Naive thymus-derived CD4-positive, alpha-beta T cell (primary cell): ENCODE results near the gene FOLH1. TPM values are rescaled to one million over a fixed set of nuclear protein-coding genes. Genes with fewer than 3 reads are reported as not detected.
"Not testable (repeated sequence)": the region's sequence is repeated elsewhere in the genome, so short reads cannot be mapped to it uniquely, and the experiment has no call there.

ENCODE experiments used
- ATAC-seq: fragments of 150-1000 bp; cut with Tn5 transposase; 2 replicates; pipeline ENCODE4 v1.10.0; 2021; ENCODE audit warnings: mild to moderate bottlenecking, moderate library complexity
- CTCF ChIA-PET: fragments of 350-600 bp; sonication (Branson Sonifier 250); formaldehyde crosslinking; loops from one replicate; lab custom pipeline; 2021; ENCODE audit warnings: antibody characterized with exemption; lab: Charles Lee
- POLR2A ChIA-PET: fragments of 350-600 bp; sonication (Branson Sonifier 250); formaldehyde crosslinking; loops from one replicate; lab custom pipeline; 2021; ENCODE audit warnings: antibody characterized with exemption, inconsistent platforms; lab: Charles Lee
- DNase-seq, 9 donors: peaks; one replicate each; pipeline versions ENCODE4 v3.0.0 to v3.0.0-alpha.2; 2020 to 2022; ENCODE audit warnings: mixed read lengths in 1 of 9
- H3K27ac ChIP-seq: one replicate; pipeline ENCODE4 v1.7.0; 2013; ENCODE audit warnings: mild to moderate bottlenecking, low read depth, low read length, moderate library complexity
- H3K27me3 ChIP-seq, 2 donors: one replicate each; pipeline ENCODE4 v1.7.0; 2013; ENCODE audit warnings: low read length in 2 of 2, mild to moderate bottlenecking in 2 of 2, moderate library complexity in 2 of 2; ENCODE audit not compliant: control insufficient read depth in 2 of 2, insufficient read depth in 2 of 2
- H3K36me3 ChIP-seq, 3 experiments: 1 replicate in 2 of 3; 2 replicates in 1 of 3; pipeline ENCODE4 v1.7.0; 2013; ENCODE audit warnings: low read length in 3 of 3, mild to moderate bottlenecking in 3 of 3, moderate library complexity in 1 of 3; ENCODE audit not compliant: insufficient read depth in 3 of 3, control insufficient read depth in 2 of 3
- H3K4me1 ChIP-seq, 2 donors: one replicate each; pipeline ENCODE4 v1.7.0; 2013; ENCODE audit warnings: low read length in 2 of 2, mild to moderate bottlenecking in 2 of 2, moderate library complexity in 1 of 2; ENCODE audit not compliant: control insufficient read depth in 2 of 2, insufficient read depth in 2 of 2
- H3K4me3 ChIP-seq: 2 replicates; pipeline ENCODE4 v1.7.0; 2013; ENCODE audit warnings: mild to moderate bottlenecking, low read length
- H3K9me3 ChIP-seq, 3 experiments: 1 replicate in 2 of 3; 2 replicates in 1 of 3; pipeline ENCODE4 v1.7.0; 2013; ENCODE audit warnings: low read length in 3 of 3; ENCODE audit not compliant: control insufficient read depth in 2 of 3
- H3K27ac Mint-ChIP-seq, 9 donors: one replicate each; pipeline ENCODE4 v1.8.0; 2020 to 2022; ENCODE audit warnings: mixed read lengths in 9 of 9, mild to moderate bottlenecking in 8 of 9, moderate library complexity in 5 of 9, inconsistent platforms in 2 of 9
- H3K27me3 Mint-ChIP-seq, 5 donors: one replicate each; pipeline ENCODE4 v1.8.0; 2021 to 2022; ENCODE audit warnings: mixed read lengths in 5 of 5, mild to moderate bottlenecking in 1 of 5
- H3K36me3 Mint-ChIP-seq, 5 donors: one replicate each; pipeline ENCODE4 v1.8.0; 2020 to 2022; ENCODE audit warnings: mixed read lengths in 5 of 5, mild to moderate bottlenecking in 3 of 5, inconsistent platforms in 1 of 5
- H3K4me1 Mint-ChIP-seq, 7 donors: one replicate each; pipeline ENCODE4 v1.8.0; 2020 to 2022; ENCODE audit warnings: mixed read lengths in 7 of 7, mild to moderate bottlenecking in 3 of 7, inconsistent platforms in 1 of 7
- H3K4me3 Mint-ChIP-seq, 10 donors: one replicate each; pipeline ENCODE4 v1.8.0; 2020 to 2022; ENCODE audit warnings: mild to moderate bottlenecking in 10 of 10, mixed read lengths in 10 of 10, moderate library complexity in 6 of 10, inconsistent platforms in 2 of 10
- H3K9me3 Mint-ChIP-seq, 11 donors: one replicate each; pipeline ENCODE4 v1.8.0; 2020 to 2022; ENCODE audit warnings: mixed read lengths in 11 of 11, mild to moderate bottlenecking in 4 of 11, inconsistent platforms in 1 of 11, moderate library complexity in 1 of 11
- intact Hi-C, 2 donors: fragments of 100-400 bp; cut with micrococcal nuclease; formaldehyde crosslinking; loops; one replicate each; pipeline ENCODE4 v1.15.1; 2023
- polyA plus RNA-seq, 2 donors: library from polyadenylated mRNA; unstranded; fragments of 300-500 nt; fragmentation: Illumina TruSeq; gene quantifications; one replicate each; pipeline ENCODE4 v1.2.3, GENCODE V29; 2021
- total RNA-seq, 6 experiments: library from RNA in 5 of 6; stranded (reverse) in 5 of 6; gene quantifications; 1 replicate in 5 of 6; 2 replicates in 1 of 6; pipeline ENCODE4 v1.2.3 and lab custom pipeline; 2021 to 2026

Gene FOLH1
- total and polyA plus RNA-seq, 7 experiments from 2014 or later = not detected

DNA sequence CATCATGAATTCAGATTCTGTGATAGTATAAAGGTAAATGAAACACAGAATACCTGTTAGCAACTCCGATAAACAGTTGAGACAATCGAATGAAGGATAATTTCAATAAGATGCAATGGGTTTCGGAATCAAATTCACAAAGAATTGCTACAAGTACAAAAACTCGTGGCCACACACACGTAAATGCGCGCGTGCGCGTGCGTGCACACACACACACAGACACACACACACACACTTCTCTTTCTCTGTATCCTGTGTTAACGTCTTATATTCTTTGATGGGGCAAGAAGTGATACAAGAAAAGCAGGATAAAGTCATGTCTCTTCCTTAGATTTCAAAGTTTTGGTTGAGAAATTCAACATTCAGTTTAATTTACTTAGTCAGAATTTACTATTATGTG lies 57.2 kb downstream of the FOLH1 start:
- Histone ChIP-seq H3K27ac (no peak overlapping the region), H3K27me3 (no peaks in the 10 kb centered on the region), H3K4me3 (no peak overlapping the region), H3K9me3 (no peaks in the 10 kb centered on the region), H3K36me3 (no peaks in the 10 kb centered on the region), H3K4me1 (no peaks in the 10 kb centered on the region)
- DNase-seq (no peak), ATAC-seq (no peak)
- ChIA-PET CTCF (no interaction called here), POLR2A (no interaction called here)
- no peaks in the 10 kb centered on the region for H3K36me3 Mint-ChIP-seq
- H3K27ac Mint-ChIP-seq = no peak overlapping the region
- H3K27me3 Mint-ChIP-seq = no peaks in the 10 kb centered on the region
- peaks cover 0 to 2% (median 0%) of the 10 kb centered on the region in 11 donors for H3K9me3 Mint-ChIP-seq
- no peak overlapping the region for H3K4me3 Mint-ChIP-seq
- intact Hi-C loops = no loop called here
- H3K4me1 Mint-ChIP-seq = no peaks in the 10 kb centered on the region

DNA sequence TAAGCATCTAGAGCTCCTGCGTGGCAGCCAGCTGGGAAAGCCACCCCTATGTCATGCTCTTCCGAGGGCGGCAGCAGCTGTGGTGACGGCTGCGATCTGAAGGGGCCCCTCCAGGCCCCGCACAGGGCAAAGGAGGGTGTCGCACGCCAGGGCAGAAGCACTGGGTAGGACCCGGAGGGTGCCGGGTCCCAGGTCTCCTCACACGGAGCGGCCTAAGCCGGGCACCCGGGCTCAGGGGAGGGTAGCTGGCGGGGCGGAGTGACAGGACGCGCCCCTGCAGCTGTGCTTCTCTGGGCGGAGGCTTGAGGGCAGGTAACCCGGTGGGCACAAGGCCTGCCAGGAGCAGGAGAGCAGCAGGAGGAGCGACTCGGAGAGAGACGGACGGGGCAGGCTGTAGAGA lies 106.0 kb downstream of the FOLH1 start:
- intact Hi-C loops, H3K36me3 ChIP-seq, DNase-seq, H3K9me3 ChIP-seq, H3K4me1 ChIP-seq, H3K27me3 Mint-ChIP-seq, H3K4me3 Mint-ChIP-seq, H3K27me3 ChIP-seq, POLR2A ChIA-PET, H3K4me1 Mint-ChIP-seq, H3K27ac Mint-ChIP-seq, H3K4me3 ChIP-seq, H3K36me3 Mint-ChIP-seq, CTCF ChIA-PET, H3K27ac ChIP-seq: not testable (repeated sequence)
- ATAC-seq = peak; percentile 16
- H3K9me3 Mint-ChIP-seq = peaks cover 0 to 15% (median 3%) of the 10 kb centered on the region in 11 donors

Other genes starting within 250 kb of the FOLH1 start
- gene TRIM51G, start 224.7 kb downstream of the FOLH1 start, total RNA-seq = not detected
- gene TRIM51G, start 224.7 kb downstream of the FOLH1 start, polyA plus RNA-seq = not detected
- gene TRIM49B, start 179.8 kb downstream of the FOLH1 start, total RNA-seq = not detected
- not detected for gene TRIM49B, start 179.8 kb downstream of the FOLH1 start, polyA plus RNA-seq
- not detected for gene TRIM64C, start 149.5 kb downstream of the FOLH1 start, total RNA-seq
- gene TRIM64C, start 149.5 kb downstream of the FOLH1 start, polyA plus RNA-seq = not detected